Adrenal gland (tissue), 12 donors: ENCODE measurements around the gene NUAK1. TPM values are rescaled to one million over a fixed set of nuclear protein-coding genes. Genes with fewer than 3 reads are reported as not detected.

Experiments used
- DNase-seq, 7 donors: peaks; one replicate each; pipeline ENCODE4 v3.0.0-alpha.2; 2019 to 2020
- H3K27ac ChIP-seq, 5 donors: fragments of 200-600 bp; sonication (generic) in 4 of 5; 1 replicate in 3 of 5; 2 replicates in 2 of 5; pipeline versions ENCODE4 v1.5.1 to v1.8.0; 2016 to 2020; ENCODE audit warnings: mild to moderate bottlenecking in 1 of 5
- H3K27me3 ChIP-seq: fragments of 200-600 bp; 2 replicates; pipeline ENCODE4 v1.8.0; 2021
- H3K36me3 ChIP-seq, 2 donors: fragments of 200-600 bp; replicated peaks in 1 of 2; 1 replicate in 1 of 2; 2 replicates in 1 of 2; pipeline versions ENCODE4 v1.5.1 to v1.8.0; 2018 to 2022
- H3K4me1 ChIP-seq, 2 donors: fragments of 200-600 bp; replicated peaks in 1 of 2; 1 replicate in 1 of 2; 2 replicates in 1 of 2; pipeline versions ENCODE4 v1.5.1 to v1.8.0; 2018 to 2021
- H3K4me3 ChIP-seq, 4 donors: fragments of 200-600 bp; sonication (generic) in 3 of 4; one replicate each; pipeline ENCODE4 v1.5.1; 2016 to 2018
- H3K9me3 ChIP-seq, 3 donors: fragments of 200-600 bp; sonication (generic) in 1 of 3; replicated peaks in 1 of 3; 1 replicate in 2 of 3; 2 replicates in 1 of 3; pipeline versions ENCODE4 v1.5.1 to v1.8.0; 2016 to 2021
- CTCF ChIP-seq, 6 experiments: fragments of 450-650 bp in 4 of 6; fragments of 200-600 bp in 2 of 6; sonication (generic) in 1 of 6; IDR thresholded peaks; 1 replicate in 5 of 6; 2 replicates in 1 of 6; pipeline versions ENCODE4 v1.5.1 to v1.8.0; 2016 to 2021; ENCODE audit warnings: antibody characterized with exemption in 6 of 6, mild to moderate bottlenecking in 2 of 6, moderate library complexity in 1 of 6
- POLR2A ChIP-seq, 2 donors: fragments of 450-650 bp; IDR thresholded peaks; one replicate each; pipeline ENCODE4 v1.6.1; 2017; ENCODE audit warnings: antibody characterized with exemption in 2 of 2, mild to moderate bottlenecking in 2 of 2, moderate library complexity in 1 of 2
- WGBS, 4 donors: extraction: QIAGEN DNeasy Blood & Tissue Kit in 2 of 4; methylation state at CpG; one replicate each; pipeline versions ENCODE4 v1.1.5 to v1.1.7; 2013 to 2017; 5-methylcytosine and 5-hydroxymethylcytosine counted together
- intact Hi-C, 2 donors: fragments of 100-400 bp; cut with DNase I; formaldehyde crosslinking; loops; one replicate each; pipeline versions ENCODE4 v1.14.1 to v1.15.0; 2022 to 2023
- polyA plus RNA-seq, 3 donors: library from polyadenylated mRNA; stranded (reverse); fragments of 200-250 nt in 2 of 3; fragments of 350-450 nt in 1 of 3; fragmentation: Illumina TruSeq in 1 of 3; extraction: RNeasy Lipid Tissue Mini Kit (QIAGEN cat#74804) in 1 of 3; gene quantifications; one replicate each; pipeline ENCODE4 v1.2.3, GENCODE V29; 2013 to 2014
- total RNA-seq, 9 donors: library from RNA; depleted of rRNA in 4 of 9; stranded (reverse); fragments of >200 nt in 4 of 9; fragments of 120-200 nt in 1 of 9; fragmentation: NEBNext Ultra II Directional in 1 of 9; extraction: Animal tissue kit (Norgen Biotek cat#: 25700) in 1 of 9; gene quantifications; one replicate each; pipeline versions ENCODE4 v1.1.0 to v1.2.4, GENCODE V29; 2013 to 2023
- donor health status: healthy with polysubstance abuse.
- donor health status: Bipolar disorder and iron deficiency.
- donor health status: DM: yes; HTN: yes; CAD: no.
- donor health status: DM: no; HTN: no; CAD: no.
- donor health status: DM: no; HTN: no; CAD: no.
- donor health status: DM: yes; HTN: yes; CAD: no.

The NUAK1 gene
- total and polyA plus RNA-seq, 12 donors, result 2.4 to 15.1 (median 8.4) TPM

- H3K36me3 ChIP-seq, result peaks cover 0 to 22% of the 10 kb centered on the region in 2 donors
- DNase-seq, result no peak
- H3K9me3 ChIP-seq, result no peaks in the 10 kb centered on the region
- TF ChIP-seq POLR2A (IDR thresholded peaks at IDR 0.05), result no peak
- no peak for TF ChIP-seq CTCF (IDR thresholded peaks at IDR 0.05)
- H3K27me3 ChIP-seq, result no peaks in the 10 kb centered on the region
- H3K4me3 ChIP-seq, result no peak overlapping the region
- 3 to 93% (median 67%) methylated on average over 1 of the region's 1 CpG for WGBS, 4 donors
- intact Hi-C loops, result no loop called here
- H3K27ac ChIP-seq, result no peak overlapping the region
- no peaks in the 10 kb centered on the region for H3K4me1 ChIP-seq
Observed at GRCh38 chr12:106065506-106065905, 73.2 kb downstream of the NUAK1 start.

- 72 to 84% (median 79%) methylated on average over 2 of the region's 2 CpGs for WGBS, 4 donors
- TF ChIP-seq POLR2A (IDR thresholded peaks at IDR 0.05) (no peak), CTCF (IDR thresholded peaks at IDR 0.05) (no peak)
- Histone ChIP-seq H3K4me3 (no peak overlapping the region), H3K9me3 (no peaks in the 10 kb centered on the region), H3K27ac (no peak overlapping the region), H3K27me3 (no peaks in the 10 kb centered on the region), H3K4me1 (no peaks in the 10 kb centered on the region), H3K36me3 (peaks cover 0 to 22% of the 10 kb centered on the region in 2 donors)
- intact Hi-C loops, result no loop called here
- no peak for DNase-seq
Observed at GRCh38 chr12:106064721-106065021, 74.1 kb downstream of the NUAK1 start.

- no peak overlapping the region for H3K27ac ChIP-seq
- no peak for TF ChIP-seq CTCF (IDR thresholded peaks at IDR 0.05)
- TF ChIP-seq POLR2A (IDR thresholded peaks at IDR 0.05), result no peak
- intact Hi-C loops, result no loop called here
- WGBS, 4 donors, result 77 to 86% (median 83%) methylated on average over 7 of the region's 7 CpGs
- H3K9me3 ChIP-seq, result no peaks in the 10 kb centered on the region
- no peaks in the 10 kb centered on the region for H3K4me1 ChIP-seq
- no peaks in the 10 kb centered on the region for H3K27me3 ChIP-seq
- no peak for DNase-seq
- peaks cover 0 to 22% of the 10 kb centered on the region in 2 donors for H3K36me3 ChIP-seq
- H3K4me3 ChIP-seq, result no peak overlapping the region
Observed at GRCh38 chr12:106063826-106064720, 74.7 kb downstream of the NUAK1 start.

- no peak for DNase-seq
- H3K27me3 ChIP-seq, result no peaks in the 10 kb centered on the region
- intact Hi-C loops, result no loop called here
- WGBS, 4 donors, result 50 to 75% (median 68%) methylated on average over 5 of the region's 5 CpGs
- H3K4me3 ChIP-seq, result no peak overlapping the region
- H3K27ac ChIP-seq, result no peak overlapping the region
- TF ChIP-seq POLR2A (IDR thresholded peaks at IDR 0.05), result no peak
- no peak for TF ChIP-seq CTCF (IDR thresholded peaks at IDR 0.05)
- H3K9me3 ChIP-seq, result no peaks in the 10 kb centered on the region
- H3K36me3 ChIP-seq, result peaks cover 0 to 12% of the 10 kb centered on the region in 2 donors
- H3K4me1 ChIP-seq, result no peaks in the 10 kb centered on the region
Observed at GRCh38 chr12:106062693-106063092, 76.1 kb downstream of the NUAK1 start.
